ENCODE measurements around the gene GRK4. TPM values are rescaled to one million over a fixed set of nuclear protein-coding genes. Genes with fewer than 3 reads are reported as not detected.

GRK4 gene
- total and polyA plus RNA-seq, 10 of the 15 experiments (the other 5 are each of a cell fraction or from before 2014, with no cell fraction given): 1.1 to 4.0 (median 2.5) TPM

- no peak for TF ChIP-seq BCL3 (IDR thresholded peaks at IDR 0.05; ENCODE audit: borderline replicate concordance, insufficient read depth, low read depth, low read length, poor library complexity, severe bottlenecking)
- TF ChIP-seq RELA (IDR thresholded peaks at IDR 0.05; ENCODE audit: borderline replicate concordance, partially characterized antibody): no peak
Measured at GRCh38 chr4:2977211-2978088, 14.1 kb downstream of the GRK4 start (continued).

- intact Hi-C loops (cut with micrococcal nuclease; ENCODE audit: unreplicated experiment): no loop called here
- H3K9me3 ChIP-seq (replicated peaks; ENCODE audit: control insufficient read depth, insufficient read depth, low read length): peaks cover 12% of the 10 kb centered on the region; the same call in 2 of the 3 replicates
- ChIA-PET POLR2A (no interaction called here), SMC1A (ENCODE audit: uncharacterized antibody, unreplicated experiment) (no interaction called here), CTCF (interaction anchor here (1.0 kb wide), 1 partner anchor 20 kb away, joined by 3 read pairs; no protein-coding TSS in a partner anchor), RAD21 (ENCODE audit: unreplicated experiment) (interaction anchor here (1.1 kb wide), 1 partner anchor 52 kb away, joined by 3 read pairs; no protein-coding TSS in a partner anchor)
- H3K27me3 ChIP-seq (replicated peaks in 1 of 2; ENCODE audit: control insufficient read depth in 2 of 2, insufficient read depth in 2 of 2, low read length in 1 of 2): no peaks in the 10 kb centered on the region
- no peaks in the 10 kb centered on the region for H3K36me3 ChIP-seq (ENCODE audit: control insufficient read depth in 2 of 2, insufficient read depth in 2 of 2, low read length in 1 of 2)
- H3K79me2 ChIP-seq (ENCODE audit: control insufficient read depth, insufficient read depth, low read length): no peaks in the 10 kb centered on the region
- in situ Hi-C loops (cut with MboI): no loop called here
- H4K20me1 ChIP-seq (ENCODE audit: control insufficient read depth, insufficient read depth): no peaks in the 10 kb centered on the region
- ATAC-seq (no peak), FAIRE-seq (no peak), DNase-seq (ENCODE audit: low read depth, low spot score) (no peak)
- TF ChIP-seq SREBF1 (IDR thresholded peaks at IDR 0.05; ENCODE audit: low read length) (no peak), USF1 (IDR thresholded peaks at IDR 0.05; ENCODE audit: borderline replicate concordance, extremely low read length, insufficient read depth, low read depth, low read length) (no peak), BMI1 (IDR thresholded peaks at IDR 0.05; ENCODE audit: borderline replicate concordance) (no peak), CBX5 (IDR thresholded peaks at IDR 0.05; ENCODE audit: low read depth) (peak; percentile 70; the same call in 1 of the 2 replicates), HDGF (IDR thresholded peaks at IDR 0.05) (no peak)
- H3K4me2 ChIP-seq (ENCODE audit: control insufficient read depth, insufficient read depth): no peak overlapping the region
- H3K4me1 ChIP-seq (ENCODE audit: control insufficient read depth, insufficient read depth, low read length): no peaks in the 10 kb centered on the region
- no peak overlapping the region for H3K4me3 ChIP-seq
- H3K9ac ChIP-seq (ENCODE audit: control insufficient read depth, insufficient read depth, low read length): no peak overlapping the region
- H2AFZ ChIP-seq (ENCODE audit: control insufficient read depth, low read depth, low read length): no peak overlapping the region
- BruUV-seq (replicated peaks): no TSS peak
- WGBS (ENCODE audit: insufficient coverage, insufficient replicate concordance, low lambda C conversion rate, missing lambda C conversion rate): 48% methylated on average over 4 of the region's 4 CpGs
- no peak overlapping the region for H3K27ac ChIP-seq (ENCODE audit: control insufficient read depth, insufficient read depth)
Measured at GRCh38 chr4:2981256-2981819, 18.0 kb downstream of the GRK4 start.
